NCI-H2227 (cell line): Measurements from ENCODE around the gene SEC22B.
"Not testable (repeated sequence)": the region's sequence is repeated elsewhere in the genome, so short reads cannot be mapped to it uniquely, and the experiment has no call there.

Experiments used
- DNase-seq: peaks from one replicate; lab custom pipeline; 2025; ENCODE audit not compliant: unreplicated experiment; lab: John Stamatoyannopoulos, UW

Gene SEC22B

GRCh38 chr1:120149420-120150059 lies 26.8 kb downstream of the SEC22B start:
- not testable (repeated sequence) for DNase-seq

GRCh38 chr1:120145806-120146205 lies 30.5 kb downstream of the SEC22B start:
- DNase-seq, result not testable (repeated sequence)

DNA sequence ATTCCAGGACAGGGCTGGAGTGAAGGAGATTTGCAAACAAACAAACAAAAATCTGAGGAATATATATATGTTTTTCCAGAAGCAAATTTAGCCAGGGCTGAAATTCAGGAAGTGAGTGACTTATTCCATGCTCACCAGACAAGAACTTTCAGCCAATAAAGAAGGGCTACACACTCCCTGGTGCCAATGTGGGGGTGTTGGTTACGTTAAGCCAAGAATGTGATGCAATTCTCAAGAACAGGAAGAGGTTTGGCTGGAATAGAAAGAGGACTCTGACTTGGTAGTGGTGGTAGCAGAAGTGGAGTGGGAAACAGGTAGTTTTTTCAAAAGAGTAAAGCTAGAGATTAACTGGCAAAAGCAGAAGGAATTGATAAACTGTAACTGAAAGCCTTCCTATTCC lies 31.7 kb downstream of the SEC22B start:
- DNase-seq, result not testable (repeated sequence)

- DNase-seq, result not testable (repeated sequence)
These were observed 32.2 kb downstream of the SEC22B start for GRCh38 chr1:120144169-120144568.

DNA sequence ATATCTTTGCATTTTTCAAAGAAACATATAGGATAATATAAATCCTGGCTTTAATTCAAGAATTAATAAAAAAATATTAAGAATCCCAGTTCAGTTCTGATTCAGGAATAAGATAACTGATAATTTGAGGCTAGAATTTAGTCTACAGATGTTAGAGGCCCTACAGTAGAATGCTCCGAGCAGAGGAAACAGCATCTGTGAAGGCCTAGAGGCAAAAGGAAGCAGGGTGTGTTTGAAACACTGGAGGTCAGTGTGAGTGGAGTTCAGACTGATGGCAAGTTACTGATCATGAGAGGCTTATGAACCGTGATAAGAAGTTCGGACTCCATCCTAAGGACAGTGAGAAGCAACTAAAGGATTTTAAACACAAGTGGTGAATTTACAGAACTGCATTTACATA lies 33.0 kb downstream of the SEC22B start:
- DNase-seq, result not testable (repeated sequence)

DNA sequence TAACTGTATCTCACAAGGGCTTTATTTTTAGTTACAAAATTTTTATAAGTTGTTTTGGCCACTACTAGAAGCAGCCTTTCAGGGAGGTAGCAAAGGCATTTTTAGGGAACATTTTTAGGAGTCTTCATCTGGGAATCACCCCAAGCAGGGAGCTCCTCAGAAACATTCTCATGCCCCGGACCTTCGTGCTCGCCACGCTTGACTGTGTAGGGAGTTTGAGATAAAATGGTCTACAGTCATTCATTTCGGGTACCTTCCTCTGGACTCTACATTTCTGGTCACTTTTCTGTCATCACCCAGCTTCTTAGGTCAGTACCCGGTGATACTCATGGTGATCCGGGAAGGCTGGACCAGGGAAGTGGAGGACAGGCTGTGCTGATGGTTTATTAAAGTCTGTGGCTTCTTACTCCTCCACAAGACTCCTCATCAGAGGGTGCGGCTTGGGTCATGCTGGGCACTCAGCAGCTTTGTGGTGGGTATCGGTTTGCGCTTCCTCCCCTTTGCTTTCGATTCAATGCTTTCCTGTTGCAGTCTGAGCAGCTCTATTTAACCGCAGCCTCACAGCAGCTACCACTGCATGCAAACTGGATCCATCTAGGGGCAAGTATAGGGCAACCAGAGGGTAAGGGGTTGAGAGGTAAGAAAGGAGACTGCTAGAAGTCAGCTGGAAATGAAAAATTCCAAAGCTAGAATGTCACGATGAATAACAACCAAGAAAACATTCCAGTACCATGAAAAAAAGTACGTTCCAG lies 33.6 kb downstream of the SEC22B start:
- not testable (repeated sequence) for DNase-seq

GRCh38 chr1:120141865-120142264 lies 34.5 kb downstream of the SEC22B start:
- not testable (repeated sequence) for DNase-seq

GRCh38 chr1:120140656-120141265 lies 35.6 kb downstream of the SEC22B start:
- not testable (repeated sequence) for DNase-seq

DNA sequence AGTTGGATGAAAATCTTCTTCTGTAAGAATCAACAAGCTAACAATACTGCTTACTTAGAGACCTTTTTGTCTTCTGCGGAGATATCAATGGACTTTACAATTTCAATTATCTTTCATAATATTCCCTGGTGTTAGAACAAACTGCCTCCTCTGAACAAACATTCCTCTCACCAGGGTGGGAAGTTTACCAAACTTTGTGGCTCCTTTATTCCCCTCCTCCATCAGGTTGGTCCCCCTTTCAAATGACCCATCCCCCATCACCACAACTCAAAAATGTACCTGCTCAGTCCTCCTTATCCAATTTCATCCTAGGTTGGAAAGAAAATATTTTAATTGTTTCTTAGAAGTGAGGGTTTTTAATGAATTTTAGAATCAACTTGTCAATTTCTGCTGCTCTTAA lies 40.2 kb downstream of the SEC22B start:
- not testable (repeated sequence) for DNase-seq

DNA sequence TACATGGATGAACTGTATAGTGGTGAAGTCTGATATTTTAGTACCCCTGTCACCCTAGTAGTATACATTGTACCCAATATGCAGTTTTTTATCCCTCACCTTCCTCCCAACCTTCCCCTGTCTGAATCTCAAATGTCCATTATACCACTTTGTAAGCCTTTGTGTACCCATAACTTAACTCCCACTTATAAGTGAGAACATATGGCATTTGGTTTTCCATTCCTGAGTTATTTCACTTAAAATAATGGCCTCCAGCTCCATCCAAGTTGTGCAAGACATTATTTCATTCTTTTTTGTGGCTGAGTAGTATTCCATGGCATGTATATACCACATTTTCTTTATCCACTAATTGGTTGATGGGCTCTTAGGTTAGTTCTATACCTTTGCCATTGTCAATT lies 42.4 kb downstream of the SEC22B start:
- not testable (repeated sequence) for DNase-seq

- DNase-seq, result no peak
These were observed 42.9 kb downstream of the SEC22B start for GRCh38 chr1:120133228-120133927.

GRCh38 chr1:120132406-120132763 lies 43.9 kb downstream of the SEC22B start:
- DNase-seq, result not testable (repeated sequence)

DNA sequence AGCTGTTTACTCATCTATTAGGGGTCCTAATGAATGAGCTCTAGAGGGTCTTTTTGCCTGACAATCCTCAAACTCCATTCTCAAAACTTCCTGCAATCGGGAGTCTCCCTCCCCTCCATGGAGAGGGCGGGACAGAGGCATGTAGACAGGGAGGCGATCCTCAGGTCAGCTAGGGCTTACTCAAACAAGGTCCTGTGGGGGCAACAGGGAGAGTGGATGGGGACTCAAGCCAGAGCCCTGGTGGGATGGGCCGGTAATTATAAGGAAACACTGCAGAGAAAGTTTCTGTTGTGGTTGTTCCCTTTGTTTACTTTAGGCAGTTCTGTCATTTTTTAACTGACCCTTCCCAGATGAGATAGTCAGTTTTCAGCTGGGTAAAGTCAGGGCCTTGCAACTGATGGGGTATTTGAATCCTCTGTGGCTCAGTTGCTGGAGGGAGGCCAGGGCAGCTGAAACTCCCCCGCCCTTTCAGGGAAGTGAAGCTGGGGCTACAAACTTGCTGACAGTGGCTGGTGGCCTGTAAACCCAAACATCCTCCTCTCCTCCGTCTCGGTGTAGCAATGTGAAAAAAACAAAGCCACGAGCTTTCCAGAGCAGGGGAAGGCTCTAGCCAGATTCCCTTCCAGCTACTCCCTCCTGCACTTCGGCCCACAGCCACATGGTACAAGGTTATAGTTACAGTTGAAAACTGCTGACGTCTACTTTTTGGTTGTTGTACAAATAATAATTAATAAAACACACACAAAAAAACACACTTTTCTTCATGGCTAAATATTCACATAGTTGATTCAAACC lies 44.5 kb downstream of the SEC22B start:
- DNase-seq, result not testable (repeated sequence)

DNA sequence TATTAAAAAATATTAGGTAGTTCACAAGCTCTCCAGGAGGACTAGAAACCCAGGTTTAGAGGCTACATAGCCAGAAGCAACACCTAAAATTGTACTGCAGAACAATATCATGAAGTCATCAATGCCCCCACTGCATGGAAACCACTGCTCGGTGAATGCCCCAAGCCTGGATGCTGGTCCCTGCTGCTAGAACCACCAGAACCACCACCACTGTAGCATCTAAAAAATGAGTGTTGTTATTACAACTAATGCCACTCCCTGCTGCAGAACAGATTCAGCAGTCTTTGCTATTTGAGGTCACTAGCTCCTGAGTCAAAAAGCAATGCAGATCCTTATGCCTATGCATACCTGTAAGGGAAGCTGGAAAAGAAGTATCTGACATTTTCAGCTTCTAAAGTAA lies 48.4 kb downstream of the SEC22B start:
- not testable (repeated sequence) for DNase-seq

DNA sequence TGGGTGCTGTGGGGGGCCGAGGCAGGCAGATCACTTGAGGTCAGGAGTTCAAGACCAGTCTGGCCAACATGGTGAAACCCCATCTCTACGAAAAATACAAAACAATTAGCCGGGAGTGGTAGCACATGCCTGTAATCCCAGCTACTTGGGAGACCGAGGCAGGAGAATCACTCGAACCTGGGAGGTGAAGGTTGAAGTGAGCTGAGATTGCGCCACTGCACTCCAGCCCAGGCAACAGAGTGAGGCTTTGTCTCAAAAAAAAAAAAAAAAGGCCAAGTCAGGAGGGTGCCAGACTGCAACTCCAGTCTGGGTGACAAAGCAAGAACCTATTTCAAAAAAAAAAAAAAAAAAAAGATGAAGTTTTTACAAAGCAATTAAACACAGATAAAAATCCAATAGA lies 50.1 kb downstream of the SEC22B start:
- DNase-seq, result not testable (repeated sequence)

DNA sequence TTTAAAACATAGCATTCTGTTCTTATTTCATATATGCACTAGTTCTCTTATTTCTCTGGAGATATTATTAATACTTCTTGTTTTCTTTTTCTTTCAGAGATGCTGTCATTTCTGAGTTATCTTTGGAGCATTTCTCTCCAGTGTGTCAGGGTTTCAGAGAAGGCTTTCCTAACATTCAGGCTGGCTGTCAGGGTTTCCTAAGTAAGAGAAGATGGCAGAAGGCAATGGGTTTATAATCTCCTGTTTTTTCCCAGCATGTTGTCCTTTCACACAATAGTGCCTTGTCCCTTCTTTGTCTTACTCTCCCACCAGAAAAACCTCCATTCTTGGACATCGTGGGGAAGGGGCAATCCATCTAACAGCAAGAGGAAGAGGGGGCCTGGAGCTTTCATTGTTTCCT lies 51.7 kb downstream of the SEC22B start:
- DNase-seq, result not testable (repeated sequence)

- not testable (repeated sequence) for DNase-seq
These were observed 52.4 kb downstream of the SEC22B start for GRCh38 chr1:120123813-120124510.

GRCh38 chr1:120122262-120122893 lies 53.9 kb downstream of the SEC22B start:
- DNase-seq, result not testable (repeated sequence)

- DNase-seq, result not testable (repeated sequence)
These were observed 54.5 kb downstream of the SEC22B start for GRCh38 chr1:120121830-120122229.

DNA sequence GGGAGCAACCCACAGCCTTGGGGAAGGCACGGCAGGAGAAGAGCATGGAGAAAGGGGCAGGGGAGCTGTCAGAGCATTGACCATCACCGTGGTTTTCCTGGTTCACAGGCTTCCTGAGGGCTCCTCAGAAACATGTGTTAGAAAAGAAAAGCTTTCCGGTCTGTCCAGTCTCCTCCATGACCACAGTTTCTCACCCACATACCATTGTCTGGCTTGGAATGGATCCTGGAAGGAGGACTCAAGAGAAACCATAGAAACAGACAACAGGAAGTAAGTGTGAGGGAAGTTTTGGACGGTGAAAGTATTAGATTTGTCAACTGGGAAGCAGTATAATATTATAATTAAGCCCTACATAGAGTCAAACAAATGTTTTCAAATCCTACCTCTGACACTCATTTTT lies 55.8 kb downstream of the SEC22B start:
- DNase-seq, result not testable (repeated sequence)
